ENCODE measurements around the gene SETD4.

GRCh38 chr21:36038701-36039497, 21.4 kb downstream of the SETD4 start:
- TF ChIP-seq, protein P1, sequence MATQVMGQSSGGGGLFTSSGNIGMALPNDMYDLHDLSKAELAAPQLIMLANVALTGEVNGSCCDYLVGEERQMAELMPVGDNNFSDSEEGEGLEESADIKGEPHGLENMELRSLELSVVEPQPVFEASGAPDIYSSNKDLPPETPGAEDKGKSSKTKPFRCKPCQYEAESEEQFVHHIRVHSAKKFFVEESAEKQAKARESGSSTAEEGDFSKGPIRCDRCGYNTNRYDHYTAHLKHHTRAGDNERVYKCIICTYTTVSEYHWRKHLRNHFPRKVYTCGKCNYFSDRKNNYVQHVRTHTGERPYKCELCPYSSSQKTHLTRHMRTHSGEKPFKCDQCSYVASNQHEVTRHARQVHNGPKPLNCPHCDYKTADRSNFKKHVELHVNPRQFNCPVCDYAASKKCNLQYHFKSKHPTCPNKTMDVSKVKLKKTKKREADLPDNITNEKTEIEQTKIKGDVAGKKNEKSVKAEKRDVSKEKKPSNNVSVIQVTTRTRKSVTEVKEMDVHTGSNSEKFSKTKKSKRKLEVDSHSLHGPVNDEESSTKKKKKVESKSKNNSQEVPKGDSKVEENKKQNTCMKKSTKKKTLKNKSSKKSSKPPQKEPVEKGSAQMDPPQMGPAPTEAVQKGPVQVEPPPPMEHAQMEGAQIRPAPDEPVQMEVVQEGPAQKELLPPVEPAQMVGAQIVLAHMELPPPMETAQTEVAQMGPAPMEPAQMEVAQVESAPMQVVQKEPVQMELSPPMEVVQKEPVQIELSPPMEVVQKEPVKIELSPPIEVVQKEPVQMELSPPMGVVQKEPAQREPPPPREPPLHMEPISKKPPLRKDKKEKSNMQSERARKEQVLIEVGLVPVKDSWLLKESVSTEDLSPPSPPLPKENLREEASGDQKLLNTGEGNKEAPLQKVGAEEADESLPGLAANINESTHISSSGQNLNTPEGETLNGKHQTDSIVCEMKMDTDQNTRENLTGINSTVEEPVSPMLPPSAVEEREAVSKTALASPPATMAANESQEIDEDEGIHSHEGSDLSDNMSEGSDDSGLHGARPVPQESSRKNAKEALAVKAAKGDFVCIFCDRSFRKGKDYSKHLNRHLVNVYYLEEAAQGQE (IDR thresholded peaks at IDR 0.05; ENCODE audit: insufficient read depth in 1 of 2, low read depth in 2 of 2, low read length in 1 of 2): no peak
- TF ChIP-seq POLR2AphosphoS5 (IDR thresholded peaks at IDR 0.05; ENCODE audit: low read depth, low read length) (no peak), TCF7L2 (IDR thresholded peaks at IDR 0.05; ENCODE audit: low read depth, low read length) (no peak)
